ENCODE data around the gene CTNND2. TPM values are rescaled to one million over a fixed set of nuclear protein-coding genes. Genes with fewer than 3 reads are reported as not detected.

The CTNND2 gene
- polyA plus RNA-seq, 1 of the 3 experiments (the other 2 are of a cell fraction), result not detected

DNA sequence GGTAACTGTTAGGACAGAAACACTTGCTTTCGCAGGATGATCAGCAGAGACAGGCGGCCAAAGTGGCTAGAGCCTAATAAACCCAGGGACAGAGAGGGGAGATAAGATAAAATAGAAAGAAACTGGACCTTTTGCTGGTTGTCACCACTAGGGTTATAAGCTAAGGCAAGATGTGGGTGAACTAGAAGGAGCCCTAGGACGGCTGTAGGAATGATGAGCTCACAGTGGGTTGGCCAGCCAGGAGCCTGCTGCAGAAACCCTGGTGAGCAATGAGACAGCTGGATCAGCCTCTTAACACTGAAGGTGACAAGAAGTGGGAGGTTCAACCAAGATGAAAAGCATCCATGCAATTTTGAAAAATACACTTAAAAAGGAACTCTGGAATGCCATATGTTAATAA lies 13.5 kb downstream of the CTNND2 start:
- H3K4me2 ChIP-seq, result no peak overlapping the region
- DNase-seq, result no peak
- no peak overlapping the region for H3K27ac ChIP-seq (ENCODE audit: low read depth in 2 of 2, low read length in 1 of 2)
- CTCF ChIA-PET, result interaction anchor here (0.6 to 0.9 kb wide), 2 partner anchors 13 to 14 kb away, joined by 3 read pairs; no protein-coding TSS in a partner anchor
- no peaks in the 10 kb centered on the region for H3K79me2 ChIP-seq (ENCODE audit: insufficient read depth)
- no peaks in the 10 kb centered on the region for H4K20me1 ChIP-seq (ENCODE audit: insufficient read depth)
- TF ChIP-seq FOXM1 (IDR thresholded peaks at IDR 0.05; ENCODE audit: low read depth) (no peak), GABPA (IDR thresholded peaks at IDR 0.05; ENCODE audit: low read depth) (no peak), FOSL2 (IDR thresholded peaks at IDR 0.05; ENCODE audit: borderline replicate concordance, low read depth) (no peak), SIN3A (IDR thresholded peaks at IDR 0.05; ENCODE audit: borderline replicate concordance, low read depth, low read length) (no peak), RCOR1 (IDR thresholded peaks at IDR 0.05; ENCODE audit: low read length) (no peak), GATA2 (CRISPR knock-in tag; IDR thresholded peaks at IDR 0.05) (no peak), YY1 (IDR thresholded peaks at IDR 0.05; ENCODE audit: low read depth) (no peak), IRF3 (IDR thresholded peaks at IDR 0.05; ENCODE audit: low read depth, low read length) (no peak), TAF1 (IDR thresholded peaks at IDR 0.05; ENCODE audit: borderline replicate concordance, low read depth, low read length) (no peak), CHD2 (IDR thresholded peaks at IDR 0.05; ENCODE audit: low read length, partially characterized antibody) (no peak), TEAD4 (IDR thresholded peaks at IDR 0.05; ENCODE audit: borderline replicate concordance, insufficient read depth) (no peak), ELF1 (IDR thresholded peaks at IDR 0.05) (no peak), MEF2A (IDR thresholded peaks at IDR 0.05; ENCODE audit: borderline replicate concordance, low read depth) (no peak), POLR2AphosphoS5 (IDR thresholded peaks at IDR 0.05; ENCODE audit: low read depth, low read length) (no peak), EP300 (IDR thresholded peaks at IDR 0.05; ENCODE audit: borderline replicate concordance in 1 of 2, low read depth in 1 of 2, low read length in 1 of 2) (no peak), FOXJ3 (CRISPR knock-in tag; IDR thresholded peaks at IDR 0.05) (no peak), MXI1 (IDR thresholded peaks at IDR 0.05; ENCODE audit: low read depth, low read length) (no peak), RAD21 (IDR thresholded peaks at IDR 0.05; ENCODE audit: low read length) (no peak), JUND (IDR thresholded peaks at IDR 0.05) (no peak)
- H3K4me3 ChIP-seq (ENCODE audit: low read depth in 2 of 2, low read length in 1 of 2), result no peak overlapping the region
- H3F3A ChIP-seq (replicated peaks; ENCODE audit: insufficient read depth), result no peaks in the 10 kb centered on the region
- H3K9me3 ChIP-seq, result no peaks in the 10 kb centered on the region
- H2AFZ ChIP-seq (ENCODE audit: low read depth), result no peak overlapping the region
- H3K27me3 ChIP-seq (ENCODE audit: insufficient read depth), result no peaks in the 10 kb centered on the region
- H3K36me3 ChIP-seq (replicated peaks in 1 of 2; ENCODE audit: control insufficient read depth in 1 of 2, insufficient read depth in 2 of 2, low read length in 1 of 2), result no peaks in the 10 kb centered on the region
- no peaks in the 10 kb centered on the region for H3K4me1 ChIP-seq (ENCODE audit: control insufficient read depth in 1 of 2, insufficient read depth in 2 of 2, low read depth in 1 of 2, low read length in 1 of 2)
- H3K9me2 ChIP-seq, result no peaks in the 10 kb centered on the region
- POLR2A ChIA-PET, result no interaction called here
- H3K9ac ChIP-seq, result no peak overlapping the region
- WGBS (ENCODE audit: low lambda C conversion rate), result 3% methylated on average over 3 of the region's 3 CpGs

DNA sequence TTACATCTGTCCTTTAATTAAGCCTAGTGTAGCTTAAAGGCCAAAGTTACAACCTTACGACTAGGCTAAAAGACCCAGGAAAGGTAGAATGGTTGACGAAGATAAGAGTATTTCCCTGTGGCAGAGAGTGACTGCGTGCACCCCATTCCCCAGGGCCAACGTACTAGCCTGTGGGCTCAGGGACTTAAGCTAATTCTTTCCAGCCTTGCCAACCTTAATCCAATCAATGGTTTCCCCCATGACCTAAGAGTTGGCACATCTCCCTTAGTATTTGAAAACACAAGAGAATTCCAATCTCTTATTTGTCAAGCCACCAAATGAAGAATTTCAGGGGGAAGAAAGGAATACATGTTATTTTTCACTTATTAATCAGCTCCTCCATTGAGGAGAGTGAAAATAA lies 16.0 kb downstream of the CTNND2 start:
- H3K4me1 ChIP-seq (ENCODE audit: control insufficient read depth in 1 of 2, insufficient read depth in 2 of 2, low read depth in 1 of 2, low read length in 1 of 2), result no peaks in the 10 kb centered on the region
- no peak for DNase-seq
- CTCF ChIA-PET, result interaction anchor here (1.0 kb wide), 1 partner anchor 665 kb away, joined by 3 read pairs; no protein-coding TSS in a partner anchor
- no peak for TF ChIP-seq IRF3 (IDR thresholded peaks at IDR 0.05; ENCODE audit: low read depth, low read length)
- no peak for TF ChIP-seq ELF1 (IDR thresholded peaks at IDR 0.05)
- TF ChIP-seq TAF1 (IDR thresholded peaks at IDR 0.05; ENCODE audit: borderline replicate concordance, low read depth, low read length), result no peak
- TF ChIP-seq, protein P1, sequence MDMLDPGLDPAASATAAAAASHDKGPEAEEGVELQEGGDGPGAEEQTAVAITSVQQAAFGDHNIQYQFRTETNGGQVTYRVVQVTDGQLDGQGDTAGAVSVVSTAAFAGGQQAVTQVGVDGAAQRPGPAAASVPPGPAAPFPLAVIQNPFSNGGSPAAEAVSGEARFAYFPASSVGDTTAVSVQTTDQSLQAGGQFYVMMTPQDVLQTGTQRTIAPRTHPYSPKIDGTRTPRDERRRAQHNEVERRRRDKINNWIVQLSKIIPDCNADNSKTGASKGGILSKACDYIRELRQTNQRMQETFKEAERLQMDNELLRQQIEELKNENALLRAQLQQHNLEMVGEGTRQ (IDR thresholded peaks at IDR 0.05; ENCODE audit: borderline replicate concordance, low read depth, low read length), result no peak
- TF ChIP-seq TEAD4 (IDR thresholded peaks at IDR 0.05; ENCODE audit: borderline replicate concordance, insufficient read depth), result no peak
- no peak for TF ChIP-seq YY1 (IDR thresholded peaks at IDR 0.05; ENCODE audit: low read depth)
- TF ChIP-seq, protein P2, sequence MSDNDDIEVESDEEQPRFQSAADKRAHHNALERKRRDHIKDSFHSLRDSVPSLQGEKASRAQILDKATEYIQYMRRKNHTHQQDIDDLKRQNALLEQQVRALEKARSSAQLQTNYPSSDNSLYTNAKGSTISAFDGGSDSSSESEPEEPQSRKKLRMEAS (IDR thresholded peaks at IDR 0.05; ENCODE audit: low read depth), result no peak
- TF ChIP-seq, protein P3, sequence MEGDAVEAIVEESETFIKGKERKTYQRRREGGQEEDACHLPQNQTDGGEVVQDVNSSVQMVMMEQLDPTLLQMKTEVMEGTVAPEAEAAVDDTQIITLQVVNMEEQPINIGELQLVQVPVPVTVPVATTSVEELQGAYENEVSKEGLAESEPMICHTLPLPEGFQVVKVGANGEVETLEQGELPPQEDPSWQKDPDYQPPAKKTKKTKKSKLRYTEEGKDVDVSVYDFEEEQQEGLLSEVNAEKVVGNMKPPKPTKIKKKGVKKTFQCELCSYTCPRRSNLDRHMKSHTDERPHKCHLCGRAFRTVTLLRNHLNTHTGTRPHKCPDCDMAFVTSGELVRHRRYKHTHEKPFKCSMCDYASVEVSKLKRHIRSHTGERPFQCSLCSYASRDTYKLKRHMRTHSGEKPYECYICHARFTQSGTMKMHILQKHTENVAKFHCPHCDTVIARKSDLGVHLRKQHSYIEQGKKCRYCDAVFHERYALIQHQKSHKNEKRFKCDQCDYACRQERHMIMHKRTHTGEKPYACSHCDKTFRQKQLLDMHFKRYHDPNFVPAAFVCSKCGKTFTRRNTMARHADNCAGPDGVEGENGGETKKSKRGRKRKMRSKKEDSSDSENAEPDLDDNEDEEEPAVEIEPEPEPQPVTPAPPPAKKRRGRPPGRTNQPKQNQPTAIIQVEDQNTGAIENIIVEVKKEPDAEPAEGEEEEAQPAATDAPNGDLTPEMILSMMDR (IDR thresholded peaks at IDR 0.05), result no peak
- TF ChIP-seq RFX5 (IDR thresholded peaks at IDR 0.05; ENCODE audit: low read length), result no peak
- no peak for TF ChIP-seq JUND (IDR thresholded peaks at IDR 0.05)
- no peak for TF ChIP-seq SMC3 (IDR thresholded peaks at IDR 0.05; ENCODE audit: low read depth, low read length)

More for the DNA sequence above, 16.0 kb downstream of the CTNND2 start:
- Histone ChIP-seq H3K9me2 (no peaks in the 10 kb centered on the region), H4K20me1 (ENCODE audit: insufficient read depth) (no peaks in the 10 kb centered on the region), H3K27ac (ENCODE audit: low read depth in 2 of 2, low read length in 1 of 2) (no peak overlapping the region), H3K79me2 (ENCODE audit: insufficient read depth) (no peaks in the 10 kb centered on the region), H3K9ac (no peak overlapping the region), H2AFZ (ENCODE audit: low read depth) (no peak overlapping the region), H3K9me3 (no peaks in the 10 kb centered on the region), H3K27me3 (ENCODE audit: insufficient read depth) (no peaks in the 10 kb centered on the region), H3F3A (replicated peaks; ENCODE audit: insufficient read depth) (no peaks in the 10 kb centered on the region), H3K36me3 (replicated peaks in 1 of 2; ENCODE audit: control insufficient read depth in 1 of 2, insufficient read depth in 2 of 2, low read length in 1 of 2) (no peaks in the 10 kb centered on the region), H3K4me2 (no peak overlapping the region), H3K4me3 (ENCODE audit: low read depth in 2 of 2, low read length in 1 of 2) (no peak overlapping the region)
- POLR2A ChIA-PET, result no interaction called here
- WGBS (ENCODE audit: low lambda C conversion rate), result 10% methylated on average over 4 of the region's 4 CpGs

Measured in SK-N-SH (cell line).